Duodenal mucosa (tissue), 2 donors: ENCODE measurements around the gene C1QTNF1.
"Not testable (repeated sequence)": the region's sequence is repeated elsewhere in the genome, so short reads cannot be mapped to it uniquely, and the experiment has no call there.

Experiments
- H3K27ac ChIP-seq: one replicate; pipeline ENCODE4 v1.7.0; 2013; ENCODE audit warnings: low read depth, low read length
- H3K27me3 ChIP-seq, 2 donors: one replicate each; pipeline ENCODE4 v1.7.0; 2013; ENCODE audit warnings: low read length in 2 of 2, control low read depth in 1 of 2; ENCODE audit not compliant: insufficient read depth in 2 of 2, control insufficient read depth in 1 of 2
- H3K36me3 ChIP-seq, 2 donors: one replicate each; pipeline ENCODE4 v1.7.0; 2013; ENCODE audit warnings: low read length in 2 of 2, control low read depth in 1 of 2; ENCODE audit not compliant: insufficient read depth in 2 of 2, control insufficient read depth in 1 of 2
- H3K4me1 ChIP-seq, 2 donors: one replicate each; pipeline ENCODE4 v1.7.0; 2013; ENCODE audit warnings: low read length in 2 of 2, control low read depth in 1 of 2; ENCODE audit not compliant: insufficient read depth in 2 of 2, control insufficient read depth in 1 of 2
- H3K4me3 ChIP-seq, 2 donors: one replicate each; pipeline ENCODE4 v1.7.0; 2013; ENCODE audit warnings: low read length in 2 of 2, low read depth in 1 of 2
- H3K9ac ChIP-seq, 2 donors: one replicate each; pipeline ENCODE4 v1.7.0; 2013; ENCODE audit warnings: low read length in 2 of 2, low read depth in 1 of 2
- H3K9me3 ChIP-seq, 2 donors: one replicate each; pipeline ENCODE4 v1.7.0; 2013; ENCODE audit warnings: low read length in 2 of 2, control low read depth in 1 of 2; ENCODE audit not compliant: control insufficient read depth in 1 of 2

The C1QTNF1 gene

GRCh38 chr17:79012563-79013134 is 11.3 kb upstream of the C1QTNF1 start:
- Histone ChIP-seq H3K27ac (no peak overlapping the region), H3K27me3 (no peaks in the 10 kb centered on the region), H3K9me3 (peaks cover 0 to 3% of the 10 kb centered on the region in 2 donors), H3K36me3 (peaks cover 0 to 3% of the 10 kb centered on the region in 2 donors), H3K9ac (no peak overlapping the region), H3K4me3 (no peak overlapping the region), H3K4me1 (peaks cover 15 to 21% of the 10 kb centered on the region in 2 donors)

GRCh38 chr17:79014158-79014758 is 9.7 kb upstream of the C1QTNF1 start:
- no peak overlapping the region for H3K27ac ChIP-seq
- H3K4me1 ChIP-seq: peaks cover 8 to 13% of the 10 kb centered on the region in 2 donors
- H3K9me3 ChIP-seq: peaks cover 0 to 3% of the 10 kb centered on the region in 2 donors
- no peak overlapping the region for H3K4me3 ChIP-seq
- no peak overlapping the region for H3K9ac ChIP-seq
- no peaks in the 10 kb centered on the region for H3K27me3 ChIP-seq
- no peaks in the 10 kb centered on the region for H3K36me3 ChIP-seq

GRCh38 chr17:79017546-79018369 is 6.2 kb upstream of the C1QTNF1 start:
- no peak overlapping the region for H3K4me3 ChIP-seq
- H3K4me1 ChIP-seq: peaks cover 20 to 33% of the 10 kb centered on the region in 2 donors
- no peaks in the 10 kb centered on the region for H3K36me3 ChIP-seq
- H3K27ac ChIP-seq: no peak overlapping the region
- no peaks in the 10 kb centered on the region for H3K27me3 ChIP-seq
- no peak overlapping the region for H3K9ac ChIP-seq
- peaks cover 0 to 3% of the 10 kb centered on the region in 2 donors for H3K9me3 ChIP-seq

GRCh38 chr17:79018370-79018695 is 5.6 kb upstream of the C1QTNF1 start:
- H3K9me3 ChIP-seq: peaks cover 0 to 3% of the 10 kb centered on the region in 2 donors
- H3K9ac ChIP-seq: no peak overlapping the region
- H3K36me3 ChIP-seq: no peaks in the 10 kb centered on the region
- H3K4me3 ChIP-seq: no peak overlapping the region
- H3K27ac ChIP-seq: no peak overlapping the region
- peaks cover 20 to 39% of the 10 kb centered on the region in 2 donors for H3K4me1 ChIP-seq
- peaks cover 0 to 5% of the 10 kb centered on the region in 2 donors for H3K27me3 ChIP-seq

- Histone ChIP-seq H3K27ac (no peak overlapping the region), H3K27me3 (peaks cover 0 to 6% of the 10 kb centered on the region in 2 donors), H3K36me3 (no peaks in the 10 kb centered on the region), H3K9me3 (peaks cover 0 to 3% of the 10 kb centered on the region in 2 donors), H3K9ac (no peak overlapping the region), H3K4me1 (peaks cover 20 to 43% of the 10 kb centered on the region in 2 donors), H3K4me3 (no peak overlapping the region)
Measured at GRCh38 chr17:79019261-79019631, 4.7 kb upstream of the C1QTNF1 start.

GRCh38 chr17:79019632-79020584 is 4.1 kb upstream of the C1QTNF1 start:
- no peaks in the 10 kb centered on the region for H3K36me3 ChIP-seq
- H3K9ac ChIP-seq: peak overlapping the region in 1 of 2 donors; percentile 40
- H3K27ac ChIP-seq: peak overlapping the region; percentile 7
- peaks cover 24 to 48% of the 10 kb centered on the region in 2 donors for H3K4me1 ChIP-seq
- H3K27me3 ChIP-seq: peaks cover 0 to 6% of the 10 kb centered on the region in 2 donors
- H3K9me3 ChIP-seq: peaks cover 0 to 2% of the 10 kb centered on the region in 2 donors
- H3K4me3 ChIP-seq: no peak overlapping the region

GRCh38 chr17:79020631-79021301 is 3.2 kb upstream of the C1QTNF1 start:
- no peaks in the 10 kb centered on the region for H3K36me3 ChIP-seq
- peaks cover 0 to 6% of the 10 kb centered on the region in 2 donors for H3K27me3 ChIP-seq
- H3K4me3 ChIP-seq: no peak overlapping the region
- no peak overlapping the region for H3K27ac ChIP-seq
- H3K9ac ChIP-seq: no peak overlapping the region
- no peaks in the 10 kb centered on the region for H3K9me3 ChIP-seq
- H3K4me1 ChIP-seq: peaks cover 32 to 55% of the 10 kb centered on the region in 2 donors

- not testable (repeated sequence) for H3K27ac ChIP-seq
- peaks cover 43 to 64% of the 10 kb centered on the region in 2 donors for H3K4me1 ChIP-seq
Measured at GRCh38 chr17:79021929-79022328, 2.0 kb upstream of the C1QTNF1 start.

GRCh38 chr17:79022507-79022991 is 1.4 kb upstream of the C1QTNF1 start:
- Histone ChIP-seq H3K27me3 (peaks cover 6 to 8% of the 10 kb centered on the region in 2 donors), H3K36me3 (no peaks in the 10 kb centered on the region), H3K9ac (no peak overlapping the region), H3K4me1 (peaks cover 49 to 70% of the 10 kb centered on the region in 2 donors), H3K4me3 (no peak overlapping the region), H3K27ac (no peak overlapping the region), H3K9me3 (no peaks in the 10 kb centered on the region)

More at GRCh38 chr17:79021929-79022328, 2.0 kb upstream of the C1QTNF1 start:
- H3K36me3 ChIP-seq, H3K27me3 ChIP-seq, H3K4me3 ChIP-seq, H3K9ac ChIP-seq, H3K9me3 ChIP-seq: not testable (repeated sequence)
